Loucy (cell line): ENCODE data around the gene CPSF7.

Source experiments
- H2AFZ ChIP-seq: fragments of 200-600 bp; sonication (generic); 2 replicates; pipeline ENCODE4 v1.6.0; 2016; ENCODE audit warnings: antibody characterized with exemption, mild to moderate bottlenecking, low read length, moderate library complexity
- H3F3A ChIP-seq: fragments of 200-600 bp; 2 replicates; pipeline ENCODE4 v1.6.0; 2016; ENCODE audit warnings: antibody characterized with exemption, low read depth, mild to moderate bottlenecking
- H3K27me3 ChIP-seq: fragments of 200-600 bp; sonication (generic); 2 replicates; pipeline ENCODE4 v1.6.1; 2014; ENCODE audit warnings: low read length, mild to moderate bottlenecking; ENCODE audit not compliant: insufficient read depth, poor library complexity, severe bottlenecking
- H3K36me3 ChIP-seq: fragments of 200-600 bp; sonication (generic); 2 replicates; pipeline ENCODE4 v1.6.1; 2016; ENCODE audit warnings: low read length; ENCODE audit not compliant: insufficient read depth
- H3K4me1 ChIP-seq: fragments of 200-600 bp; sonication (generic); 2 replicates; pipeline ENCODE4 v1.5.1; 2014; ENCODE audit warnings: low read length, mild to moderate bottlenecking; ENCODE audit not compliant: insufficient read depth, poor library complexity, severe bottlenecking
- H3K4me2 ChIP-seq: fragments of 200-600 bp; sonication (generic); 2 replicates; pipeline ENCODE4 v1.6.0; 2014; ENCODE audit warnings: antibody characterized with exemption, low read length, low read depth, mild to moderate bottlenecking; ENCODE audit not compliant: poor library complexity, severe bottlenecking
- H3K4me3 ChIP-seq: fragments of 200-600 bp; sonication (generic); 2 replicates; pipeline ENCODE4 v1.5.1; 2014; ENCODE audit warnings: low read length, mild to moderate bottlenecking, mixed read lengths; ENCODE audit not compliant: poor library complexity, severe bottlenecking
- H3K79me2 ChIP-seq: fragments of 200-600 bp; sonication (generic); 2 replicates; pipeline ENCODE4 v1.6.1; 2014; ENCODE audit warnings: low read length; ENCODE audit not compliant: insufficient read depth
- H3K9ac ChIP-seq: fragments of 200-600 bp; sonication (generic); 2 replicates; pipeline ENCODE4 v1.6.0; 2014; ENCODE audit warnings: mild to moderate bottlenecking, low read depth, low read length, moderate library complexity; ENCODE audit not compliant: poor library complexity, severe bottlenecking
- H3K9me2 ChIP-seq: fragments of 200-600 bp; sonication (generic); replicated peaks from 2 replicates; pipeline ENCODE4 v1.6.1; 2016; ENCODE audit warnings: low read depth, low read length, mixed read lengths
- H3K9me3 ChIP-seq: fragments of 200-600 bp; sonication (generic); 2 replicates; pipeline ENCODE4 v1.6.1; 2014; ENCODE audit warnings: mild to moderate bottlenecking, antibody characterized with exemption, low read length, low read depth; ENCODE audit not compliant: insufficient read depth
- H4K20me1 ChIP-seq: fragments of 200-600 bp; sonication (generic); 2 replicates; pipeline ENCODE4 v1.6.0; 2014; ENCODE audit warnings: antibody characterized with exemption, low read length, mild to moderate bottlenecking; ENCODE audit not compliant: insufficient read depth, poor library complexity, severe bottlenecking
- EZH2phosphoT487 ChIP-seq: fragments of 200-600 bp; IDR thresholded peaks from 2 replicates; pipeline ENCODE4 v1.6.1; 2018; ENCODE audit warnings: antibody characterized with exemption, mild to moderate bottlenecking, moderate library complexity, borderline replicate concordance
- TF ChIP-seq, protein P1 (sequence below): fragments of 200-600 bp; sonication (generic); conservative IDR thresholded peaks from 2 replicates; pipeline ENCODE4 v1.5.1; 2014; ENCODE audit warnings: mild to moderate bottlenecking, antibody characterized with exemption, low read length

Gene CPSF7

DNA sequence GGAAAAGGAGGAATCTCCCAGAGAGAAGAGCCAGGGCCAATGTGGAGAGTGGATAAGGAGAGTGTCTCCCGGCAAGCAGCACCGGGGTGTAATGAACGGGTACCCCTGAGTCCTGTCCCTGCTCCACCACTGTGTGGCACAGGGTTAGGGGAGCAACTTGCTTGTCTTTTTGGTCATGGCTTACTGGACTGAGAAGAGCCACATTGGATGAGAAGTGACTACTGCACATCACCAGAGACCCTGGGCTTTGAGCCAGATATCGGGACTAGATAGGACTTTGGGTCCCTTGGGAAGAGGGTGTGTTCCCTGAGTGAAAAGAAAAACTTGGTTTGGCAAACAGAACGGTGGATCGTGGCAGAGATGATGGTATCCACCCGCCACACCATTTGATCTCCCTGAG is 24.7 kb upstream of the CPSF7 start:
- Histone ChIP-seq H3K4me1 (no peaks in the 10 kb centered on the region), H4K20me1 (no peaks in the 10 kb centered on the region)

DNA sequence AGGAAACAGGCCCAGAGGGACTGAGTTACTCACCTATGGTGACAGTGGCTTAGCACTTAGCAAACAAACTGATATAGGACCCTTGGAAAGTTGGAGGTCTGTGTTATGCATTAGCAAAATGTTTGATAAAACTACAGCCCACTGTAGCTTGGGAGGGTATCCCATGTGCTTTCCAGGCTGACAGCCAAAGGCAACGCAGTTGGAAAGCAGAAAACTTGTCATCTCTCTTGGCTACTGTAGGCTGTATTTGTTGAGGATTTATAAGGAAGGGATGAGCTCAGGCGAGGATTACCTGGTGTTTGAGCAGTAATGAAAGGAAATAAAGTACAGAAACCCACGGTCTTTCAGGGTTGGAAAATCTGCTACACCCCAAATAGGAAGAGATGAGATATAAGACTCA is 23.9 kb upstream of the CPSF7 start:
- Histone ChIP-seq H3K9me2 (no peaks in the 10 kb centered on the region), H3K4me3 (no peak overlapping the region), H3K79me2 (no peaks in the 10 kb centered on the region), H3K9me3 (no peaks in the 10 kb centered on the region), H4K20me1 (no peaks in the 10 kb centered on the region), H3K4me1 (no peaks in the 10 kb centered on the region), H2AFZ (no peak overlapping the region), H3K36me3 (peaks cover 20% of the 10 kb centered on the region; the same call in 1 of the 2 replicates), H3F3A (no peaks in the 10 kb centered on the region), H3K27me3 (no peaks in the 10 kb centered on the region), H3K9ac (no peak overlapping the region), H3K4me2 (no peak overlapping the region)
- TF ChIP-seq, protein P1, sequence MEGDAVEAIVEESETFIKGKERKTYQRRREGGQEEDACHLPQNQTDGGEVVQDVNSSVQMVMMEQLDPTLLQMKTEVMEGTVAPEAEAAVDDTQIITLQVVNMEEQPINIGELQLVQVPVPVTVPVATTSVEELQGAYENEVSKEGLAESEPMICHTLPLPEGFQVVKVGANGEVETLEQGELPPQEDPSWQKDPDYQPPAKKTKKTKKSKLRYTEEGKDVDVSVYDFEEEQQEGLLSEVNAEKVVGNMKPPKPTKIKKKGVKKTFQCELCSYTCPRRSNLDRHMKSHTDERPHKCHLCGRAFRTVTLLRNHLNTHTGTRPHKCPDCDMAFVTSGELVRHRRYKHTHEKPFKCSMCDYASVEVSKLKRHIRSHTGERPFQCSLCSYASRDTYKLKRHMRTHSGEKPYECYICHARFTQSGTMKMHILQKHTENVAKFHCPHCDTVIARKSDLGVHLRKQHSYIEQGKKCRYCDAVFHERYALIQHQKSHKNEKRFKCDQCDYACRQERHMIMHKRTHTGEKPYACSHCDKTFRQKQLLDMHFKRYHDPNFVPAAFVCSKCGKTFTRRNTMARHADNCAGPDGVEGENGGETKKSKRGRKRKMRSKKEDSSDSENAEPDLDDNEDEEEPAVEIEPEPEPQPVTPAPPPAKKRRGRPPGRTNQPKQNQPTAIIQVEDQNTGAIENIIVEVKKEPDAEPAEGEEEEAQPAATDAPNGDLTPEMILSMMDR = no peak

More for the DNA sequence above, 24.7 kb upstream of the CPSF7 start:
- Histone ChIP-seq H3F3A (no peaks in the 10 kb centered on the region), H3K36me3 (peaks cover 15% of the 10 kb centered on the region; the same call in 1 of the 2 replicates), H3K9me2 (no peaks in the 10 kb centered on the region), H3K79me2 (no peaks in the 10 kb centered on the region), H3K27me3 (no peaks in the 10 kb centered on the region), H3K9me3 (no peaks in the 10 kb centered on the region), H3K9ac (no peak overlapping the region), H3K4me2 (no peak overlapping the region), H3K4me3 (no peak overlapping the region), H2AFZ (no peak overlapping the region)
- TF ChIP-seq, protein P1 = no peak
- no peak for TF ChIP-seq EZH2phosphoT487

DNA sequence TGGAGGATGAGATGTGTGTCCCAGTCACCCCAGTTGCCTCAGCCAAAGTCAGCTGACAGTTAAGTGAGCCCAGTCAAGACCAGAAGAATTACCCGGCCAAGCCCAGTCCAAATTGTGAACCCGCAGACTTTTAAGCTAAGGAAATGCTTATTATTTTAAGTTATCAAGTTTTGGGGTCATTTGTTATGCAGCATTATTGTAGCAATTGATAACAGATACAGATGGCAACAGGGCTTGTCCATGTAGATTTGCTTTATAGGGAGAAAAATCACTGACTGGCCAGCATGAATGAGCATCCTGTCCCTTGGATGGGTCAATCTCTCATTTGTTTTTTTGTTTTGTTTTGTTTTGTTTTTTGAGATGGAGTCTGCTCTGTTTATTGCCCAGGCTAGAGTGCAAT is 23.1 kb upstream of the CPSF7 start:
- TF ChIP-seq, protein P1 = no peak
- no peak for TF ChIP-seq EZH2phosphoT487
- H3K4me2 ChIP-seq = no peak overlapping the region
- H2AFZ ChIP-seq = no peak overlapping the region
- H3K9me3 ChIP-seq = no peaks in the 10 kb centered on the region
- H3K27me3 ChIP-seq = no peaks in the 10 kb centered on the region
- no peaks in the 10 kb centered on the region for H3K9me2 ChIP-seq
- H4K20me1 ChIP-seq = no peaks in the 10 kb centered on the region
- H3K4me3 ChIP-seq = no peak overlapping the region
- no peaks in the 10 kb centered on the region for H3F3A ChIP-seq
- no peaks in the 10 kb centered on the region for H3K79me2 ChIP-seq
- H3K36me3 ChIP-seq = peaks cover 28% of the 10 kb centered on the region; the same call in 1 of the 2 replicates
- no peak overlapping the region for H3K9ac ChIP-seq
- H3K4me1 ChIP-seq = no peaks in the 10 kb centered on the region
